ENCODE measurements around the gene WFDC1. TPM values are rescaled to one million over a fixed set of nuclear protein-coding genes. Genes with fewer than 3 reads are reported as not detected.

The WFDC1 gene
- total RNA-seq, 1 experiment from 2014 or later, result not detected

- H3K36me3 ChIP-seq (ENCODE audit: control insufficient read depth, insufficient read depth, low read length), result no peaks in the 10 kb centered on the region
- BruUV-seq (replicated peaks), result no TSS peak
- no peaks in the 10 kb centered on the region; the same call in 1 of the 2 replicates for H3K27me3 ChIP-seq (ENCODE audit: control insufficient read depth, insufficient read depth, low read length)
- in situ Hi-C loops (cut with HindIII; ENCODE audit: low pct_unique_long_range_greater_than_20kb, low sequenced_read_pairs), result no loop called here
- no peak overlapping the region for H3K27ac ChIP-seq (ENCODE audit: low read length)
- no peak overlapping the region for H3K4me3 ChIP-seq (ENCODE audit: low read depth in 2 of 2, low read length in 2 of 2)
- DNase-seq (ENCODE audit: low read depth, low spot score) (no peak), ATAC-seq (no peak)
- H3K4me1 ChIP-seq (ENCODE audit: control insufficient read depth, insufficient read depth, low read length), result no peaks in the 10 kb centered on the region
- no peaks in the 10 kb centered on the region for H3K9me3 ChIP-seq (ENCODE audit: control insufficient read depth, insufficient read depth, low read depth, low read length)
- intact Hi-C loops (cut with micrococcal nuclease; ENCODE audit: unreplicated experiment), result no loop called here
- ChIA-PET POLR2A (no interaction called here), CTCF (no interaction called here)
- no peak for TF ChIP-seq REST (IDR thresholded peaks at IDR 0.05; ENCODE audit: insufficient read depth in 1 of 2, low read depth in 2 of 2, low read length in 1 of 2)
- TF ChIP-seq POLR2AphosphoS5 (IDR thresholded peaks at IDR 0.05; ENCODE audit: low read depth, low read length), result no peak
- no peak for TF ChIP-seq CTCF (IDR thresholded peaks at IDR 0.05)
- TF ChIP-seq TCF7L2 (IDR thresholded peaks at IDR 0.05; ENCODE audit: low read depth, low read length), result no peak
- TF ChIP-seq SIN3A (IDR thresholded peaks at IDR 0.05; ENCODE audit: borderline replicate concordance, insufficient read depth, low read depth, low read length), result no peak
Observed at GRCh38 chr16:84281074-84281473, 13.6 kb upstream of the WFDC1 start.

GRCh38 chr16:84282533-84282932, 12.1 kb upstream of the WFDC1 start:
- H3K27me3 ChIP-seq (ENCODE audit: control insufficient read depth, insufficient read depth, low read length), result no peaks in the 10 kb centered on the region; the same call in 1 of the 2 replicates
- ATAC-seq (no peak), DNase-seq (ENCODE audit: low read depth, low spot score) (no peak)
- in situ Hi-C loops (cut with HindIII; ENCODE audit: low pct_unique_long_range_greater_than_20kb, low sequenced_read_pairs) (no loop called here), intact Hi-C loops (cut with micrococcal nuclease; ENCODE audit: unreplicated experiment) (no loop called here)
- no peak overlapping the region for H3K4me3 ChIP-seq (ENCODE audit: low read depth in 2 of 2, low read length in 2 of 2)
- no peaks in the 10 kb centered on the region for H3K36me3 ChIP-seq (ENCODE audit: control insufficient read depth, insufficient read depth, low read length)
- ChIA-PET POLR2A (no interaction called here), CTCF (no interaction called here)
- H3K4me1 ChIP-seq (ENCODE audit: control insufficient read depth, insufficient read depth, low read length), result no peaks in the 10 kb centered on the region
- no peak overlapping the region for H3K27ac ChIP-seq (ENCODE audit: low read length)
- BruUV-seq (replicated peaks), result no TSS peak
- no peaks in the 10 kb centered on the region for H3K9me3 ChIP-seq (ENCODE audit: control insufficient read depth, insufficient read depth, low read depth, low read length)
- TF ChIP-seq SIN3A (IDR thresholded peaks at IDR 0.05; ENCODE audit: borderline replicate concordance, insufficient read depth, low read depth, low read length) (no peak), CTCF (IDR thresholded peaks at IDR 0.05) (no peak), TCF7L2 (IDR thresholded peaks at IDR 0.05; ENCODE audit: low read depth, low read length) (no peak), POLR2AphosphoS5 (IDR thresholded peaks at IDR 0.05; ENCODE audit: low read depth, low read length) (no peak), REST (IDR thresholded peaks at IDR 0.05; ENCODE audit: insufficient read depth in 1 of 2, low read depth in 2 of 2, low read length in 1 of 2) (no peak)

Measured in Panc1 (cell line).